ENCODE results near the gene ST3GAL5. TPM values are rescaled to one million over a fixed set of nuclear protein-coding genes. Genes with fewer than 3 reads are reported as not detected.

Gene ST3GAL5
- total and polyA plus RNA-seq, 2 of the 8 experiments (the other 6 are each of a cell fraction or from before 2014, with no cell fraction given): 1.9 to 4.5 TPM

- no peak for TF ChIP-seq CHD7 (IDR thresholded peaks at IDR 0.05; ENCODE audit: insufficient replicate concordance, low read length)
- no peak for TF ChIP-seq SIX5 (IDR thresholded peaks at IDR 0.05; ENCODE audit: low read depth, low read length)
- no peak for TF ChIP-seq TBP (IDR thresholded peaks at IDR 0.05; ENCODE audit: low read depth, low read length)
- TF ChIP-seq TCF12 (IDR thresholded peaks at IDR 0.05; ENCODE audit: low read depth, low read length): no peak
- TF ChIP-seq RFX5 (IDR thresholded peaks at IDR 0.05; ENCODE audit: borderline replicate concordance, low read depth, low read length): no peak
- TF ChIP-seq FOSL1 (IDR thresholded peaks at IDR 0.05; ENCODE audit: insufficient read depth, low read depth, low read length): no peak
- TF ChIP-seq ASH2L (IDR thresholded peaks at IDR 0.05; ENCODE audit: low read length): no peak
- no peak for TF ChIP-seq RAD21 (IDR thresholded peaks at IDR 0.05 in 1 of 2, conservative IDR thresholded peaks at IDR 0.05 in 1 of 2; ENCODE audit: low read depth in 2 of 2, low read length in 2 of 2)
- TF ChIP-seq HDAC2 (IDR thresholded peaks at IDR 0.05; ENCODE audit: borderline replicate concordance in 1 of 2, low read depth in 2 of 2, low read length in 2 of 2): no peak
- TF ChIP-seq TAF7 (optimal IDR thresholded peaks at IDR 0.05; ENCODE audit: borderline replicate concordance, low read depth, low read length): no peak
These were observed 93.3 kb downstream of the ST3GAL5 start (continued) for GRCh38 chr2:85795331-85796045.

All from H1 (cell line).